CD4-positive, alpha-beta T cell treated with Interferon alpha-2 for 1 hour (primary cell): Measurements from ENCODE around the gene DGAT2.

Experiments
- DNase-seq, 2 donors: peaks; one replicate each; pipeline ENCODE4 v3.0.0-alpha.2; 2020 to 2022

Gene DGAT2

DNA sequence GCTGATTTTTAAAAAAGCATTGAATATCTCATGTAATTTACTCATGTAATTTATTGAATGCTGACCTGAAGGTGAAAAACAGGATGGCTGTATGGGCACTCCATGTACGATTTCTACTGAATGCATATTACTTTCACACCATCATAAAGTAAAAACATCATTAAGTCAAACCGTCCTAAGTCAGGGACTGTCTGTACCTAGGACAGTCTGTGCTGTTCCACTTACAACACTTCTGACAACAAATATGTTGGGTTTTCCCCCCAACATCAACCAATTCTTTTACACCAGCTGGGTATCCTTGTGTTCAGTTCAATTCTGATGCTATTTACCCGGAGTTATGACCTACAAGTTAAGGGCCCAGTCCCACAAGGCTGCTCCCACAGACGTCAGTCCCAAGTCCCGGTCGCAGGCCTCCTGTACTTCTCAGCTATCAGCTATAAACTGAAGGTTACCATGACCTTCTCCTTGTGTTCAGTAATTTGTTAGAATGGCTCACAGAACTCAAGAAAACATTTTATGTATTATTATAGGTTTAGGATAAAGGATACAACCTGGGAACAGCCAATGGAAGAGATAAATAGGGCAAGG is 63.4 kb downstream of the DGAT2 start:
- DNase-seq: no peak

DNA sequence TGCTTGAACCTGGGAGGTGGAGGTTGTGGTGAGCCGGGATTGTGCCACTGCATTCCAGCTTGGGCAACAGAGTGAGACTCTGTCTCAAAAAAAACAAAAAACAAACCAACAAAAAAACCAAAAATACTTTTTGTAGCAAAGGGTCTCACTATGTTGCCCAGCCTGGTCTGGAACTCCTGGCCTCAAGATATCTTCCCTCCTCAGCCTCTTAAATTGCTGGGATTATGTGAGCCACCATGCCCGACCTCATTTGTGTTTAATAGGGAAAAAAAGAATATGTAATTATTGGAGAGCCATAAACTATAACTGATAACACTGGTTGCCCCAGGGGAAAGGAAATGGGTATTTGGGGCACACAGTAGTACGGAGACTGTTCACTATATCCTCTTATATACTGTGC is 66.2 kb downstream of the DGAT2 start:
- DNase-seq: no peak

DNA sequence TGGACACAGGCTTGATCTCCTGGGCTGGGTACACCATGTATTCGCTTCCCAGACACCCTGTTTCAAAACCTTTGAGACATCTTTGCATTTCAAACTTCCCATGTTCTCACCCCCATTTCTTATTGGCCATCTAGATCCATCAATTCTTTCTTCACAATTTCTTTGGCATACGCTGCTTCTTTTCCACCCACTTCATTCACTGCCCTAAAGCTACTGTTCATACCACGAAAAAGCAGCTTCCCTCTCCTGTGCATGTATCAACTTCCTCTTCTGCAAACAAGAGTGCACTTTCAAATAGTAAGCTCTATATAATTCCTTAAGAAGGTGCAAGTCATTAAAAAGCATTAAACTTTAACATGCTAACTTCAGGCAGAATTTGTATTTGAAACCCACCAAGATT is 67.8 kb downstream of the DGAT2 start:
- DNase-seq: no peak

DNA sequence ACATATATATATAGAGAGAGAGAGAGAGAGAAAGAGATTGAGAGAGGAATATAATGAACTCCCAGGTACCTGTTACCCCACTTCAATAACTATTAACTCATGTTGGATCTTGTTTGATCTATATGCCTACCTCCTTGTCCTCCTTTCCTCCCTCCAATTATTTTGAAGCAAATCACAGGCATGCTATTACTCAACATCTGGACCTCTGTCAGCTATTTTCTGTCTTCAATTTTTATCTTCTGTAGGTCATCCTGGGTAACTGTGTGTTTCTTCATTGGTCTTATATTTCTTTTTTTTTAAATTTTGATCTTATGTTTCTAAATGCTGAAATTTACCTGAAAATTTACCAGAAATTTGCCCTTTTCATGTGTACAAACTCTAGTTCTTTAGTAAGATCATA is 71.3 kb downstream of the DGAT2 start:
- no peak for DNase-seq

DNA sequence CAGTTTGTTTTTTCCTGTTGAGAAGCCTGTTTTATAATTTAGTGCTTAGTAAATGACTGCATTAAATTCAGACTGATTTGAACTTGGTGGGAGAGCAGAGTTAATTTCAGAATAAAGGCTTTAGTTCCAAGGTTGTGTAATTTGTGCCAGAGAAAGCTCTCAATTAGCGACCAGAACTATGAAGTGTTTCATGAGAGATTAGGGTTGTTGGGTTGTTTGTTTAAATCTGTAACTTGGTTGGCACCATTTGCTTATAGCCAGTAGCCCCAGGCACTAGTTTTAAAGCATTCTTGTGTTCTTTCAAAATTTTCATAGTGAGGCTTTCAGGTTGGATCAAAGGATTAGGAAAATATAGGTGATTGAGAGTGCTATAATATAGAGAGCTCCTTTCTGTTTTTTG is 71.9 kb downstream of the DGAT2 start:
- DNase-seq: no peak

DNA sequence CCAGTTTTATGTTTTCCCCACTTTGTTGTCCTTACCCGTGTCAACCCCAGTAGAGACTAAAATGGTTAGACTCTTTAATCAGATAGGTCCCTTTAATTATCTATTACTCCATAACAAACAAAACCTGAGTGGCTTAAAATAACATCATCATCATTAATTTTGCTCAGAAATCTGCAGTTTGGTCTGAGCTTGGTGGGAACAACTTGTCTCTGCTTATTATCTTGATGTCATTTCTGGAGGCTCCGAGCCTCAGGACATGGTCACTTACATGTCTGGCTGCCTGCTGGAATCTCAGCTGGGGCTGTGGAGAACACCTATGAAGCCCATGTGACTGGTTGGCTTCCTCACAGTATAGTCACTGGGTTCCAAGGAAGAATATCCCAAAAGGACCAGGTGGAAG is 73.2 kb downstream of the DGAT2 start:
- no peak for DNase-seq

DNA sequence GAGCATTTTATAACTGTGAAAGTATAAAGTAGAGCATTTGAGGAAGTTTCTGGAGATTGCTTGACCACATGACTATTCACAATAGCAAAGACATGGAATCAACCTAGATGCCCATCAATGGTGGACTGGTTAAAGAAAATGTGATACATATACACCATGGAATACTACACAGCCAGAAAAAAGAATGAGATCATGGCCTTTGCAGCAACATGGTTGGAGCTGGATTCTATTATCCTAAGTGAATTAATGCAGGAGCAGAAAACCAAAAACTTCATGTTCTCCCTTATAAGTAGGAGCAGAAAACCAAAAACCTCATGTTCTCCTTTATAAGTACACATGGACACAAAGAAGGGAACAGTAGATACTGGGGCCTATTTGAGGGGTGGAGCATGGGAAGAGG is 76.7 kb downstream of the DGAT2 start:
- no peak for DNase-seq

DNA sequence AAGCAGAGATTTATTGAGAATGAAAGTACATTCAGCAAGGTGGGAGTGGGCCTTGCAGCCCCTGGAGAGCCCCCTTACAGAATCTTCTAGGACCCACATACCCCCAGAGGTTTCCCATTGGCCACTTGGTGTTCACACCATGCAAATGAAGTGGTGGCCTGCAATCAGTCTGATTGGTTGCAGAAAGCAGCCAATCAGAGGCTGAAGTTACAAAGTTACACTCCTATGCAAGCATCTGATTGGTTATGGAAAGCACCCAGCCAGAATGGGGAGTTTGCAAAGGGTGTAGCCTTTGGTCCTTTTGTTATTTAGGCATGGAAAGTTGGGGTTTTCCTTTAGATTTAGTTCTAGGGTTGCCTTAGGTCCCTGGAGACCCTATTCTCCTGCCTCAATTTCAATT is 81.3 kb downstream of the DGAT2 start:
- DNase-seq: no peak

DNA sequence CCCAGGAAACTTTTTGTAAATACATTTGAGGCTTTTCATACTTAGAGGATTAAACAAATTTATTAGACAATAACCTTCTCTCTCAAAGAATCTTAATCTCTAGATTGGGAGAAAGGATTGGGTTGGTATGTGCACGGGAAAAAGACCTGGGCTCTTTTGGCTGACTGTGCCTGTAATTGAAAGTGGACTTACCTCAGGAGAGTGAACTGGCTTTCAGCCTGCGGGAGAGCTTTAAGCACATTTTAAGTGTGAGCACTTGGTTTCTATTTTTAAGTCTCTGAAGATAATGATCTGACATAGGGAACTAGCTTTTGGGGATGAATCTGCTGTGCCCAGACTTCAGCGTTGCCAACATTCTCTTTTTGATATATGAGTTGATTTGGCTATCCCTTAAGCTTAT is 82.2 kb downstream of the DGAT2 start:
- no peak for DNase-seq
